Tibial artery (tissue), 4 donors: ENCODE measurements around the gene ATP2B1.
"Not testable (repeated sequence)": the region's sequence is repeated elsewhere in the genome, so short reads cannot be mapped to it uniquely, and the experiment has no call there.

ENCODE experiments used
- DNase-seq, 2 donors: peaks; one replicate each; pipeline ENCODE4 v3.0.0-alpha.2; 2019
- H3K27ac ChIP-seq, 2 donors: fragments of 200-600 bp; sonication (generic) in 1 of 2; 1 replicate in 1 of 2; 2 replicates in 1 of 2; pipeline ENCODE4 v1.5.1; 2018 to 2019; ENCODE audit warnings: mild to moderate bottlenecking in 1 of 2
- H3K27me3 ChIP-seq, 2 donors: fragments of 200-600 bp; sonication (generic) in 1 of 2; one replicate each; pipeline versions ENCODE4 v1.5.1 to v1.6.0; 2016 to 2019
- H3K36me3 ChIP-seq, 3 donors: fragments of 200-600 bp; sonication (generic) in 2 of 3; one replicate each; pipeline ENCODE4 v1.5.1; 2016 to 2019; ENCODE audit warnings: mild to moderate bottlenecking in 2 of 3
- H3K4me1 ChIP-seq, 4 donors: fragments of 200-600 bp; sonication (generic) in 2 of 4; 1 replicate in 3 of 4; 2 replicates in 1 of 4; pipeline ENCODE4 v1.5.1; 2016 to 2019
- H3K4me3 ChIP-seq, 2 donors: fragments of 200-600 bp; sonication (generic) in 1 of 2; 1 replicate in 1 of 2; 2 replicates in 1 of 2; pipeline ENCODE4 v1.5.1; 2018 to 2019; ENCODE audit warnings: mild to moderate bottlenecking in 2 of 2
- H3K9me3 ChIP-seq, 3 donors: fragments of 200-600 bp; sonication (generic) in 1 of 3; one replicate each; pipeline ENCODE4 v1.5.1; 2016 to 2019
- intact Hi-C: fragments of 100-400 bp; cut with DNase I; formaldehyde crosslinking; loops from one replicate; pipeline ENCODE4 v1.15.0; 2023; ENCODE audit warnings: low total_unique reads
- TF ChIP-seq, protein P1 (sequence below), 2 experiments: fragments of 200-600 bp in 1 of 2; fragments of 450-650 bp in 1 of 2; IDR thresholded peaks; one replicate each; pipeline ENCODE4 v1.5.1; 2017 to 2019; ENCODE audit warnings: antibody characterized with exemption in 2 of 2, mild to moderate bottlenecking in 1 of 2, moderate library complexity in 1 of 2

Gene ATP2B1

DNA sequence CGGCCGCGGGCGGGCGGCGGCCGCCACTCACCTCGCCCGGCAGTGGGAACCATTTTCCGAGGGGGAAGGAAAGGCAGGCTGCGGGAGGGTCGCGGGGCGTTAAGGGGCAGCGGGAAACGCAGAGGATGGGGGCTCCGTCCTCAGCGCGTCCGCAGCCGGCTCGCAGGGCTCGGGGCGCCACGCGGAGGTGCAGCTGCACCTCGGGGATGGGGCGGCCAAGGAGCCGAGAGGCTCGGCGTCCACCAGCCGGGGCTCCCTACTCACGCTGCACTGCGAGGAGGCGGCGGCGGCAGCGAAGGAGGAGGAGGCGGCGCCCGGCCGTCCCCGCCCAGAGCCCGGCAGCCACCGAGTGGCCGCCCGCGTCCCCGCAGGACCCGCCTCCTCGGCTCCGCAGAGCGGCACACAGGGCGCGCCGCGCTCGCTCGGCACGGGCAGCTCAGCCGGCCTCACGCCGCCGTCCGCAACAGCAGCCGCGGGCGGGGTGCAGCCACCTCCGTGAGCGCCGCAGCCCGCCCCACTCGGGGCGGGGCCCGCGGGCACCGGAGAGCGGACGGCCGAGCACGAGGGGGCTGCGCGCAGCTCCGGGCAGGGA is at the start of gene ATP2B1:
Gene ATP2B1 (minus strand): TSS at position 274 of the 592 bp plus-strand sequence. CDS start 52,952 bp downstream, outside the sequence.
- Histone ChIP-seq H3K9me3 (no peaks in the 10 kb centered on the region), H3K27ac (peak within 1 kb of the TSS; percentile 93 to 95), H3K4me3 (peak within 1 kb of the TSS; percentile 71 to 91), H3K4me1 (peaks cover 0 to 20% (median 5%) of the 10 kb centered on the region in 4 donors), H3K27me3 (no peaks in the 10 kb centered on the region), H3K36me3 (no peaks in the 10 kb centered on the region)
- peak; percentile 81 to 93 for DNase-seq
- intact Hi-C loops, result no loop called here
- TF ChIP-seq, protein P1, sequence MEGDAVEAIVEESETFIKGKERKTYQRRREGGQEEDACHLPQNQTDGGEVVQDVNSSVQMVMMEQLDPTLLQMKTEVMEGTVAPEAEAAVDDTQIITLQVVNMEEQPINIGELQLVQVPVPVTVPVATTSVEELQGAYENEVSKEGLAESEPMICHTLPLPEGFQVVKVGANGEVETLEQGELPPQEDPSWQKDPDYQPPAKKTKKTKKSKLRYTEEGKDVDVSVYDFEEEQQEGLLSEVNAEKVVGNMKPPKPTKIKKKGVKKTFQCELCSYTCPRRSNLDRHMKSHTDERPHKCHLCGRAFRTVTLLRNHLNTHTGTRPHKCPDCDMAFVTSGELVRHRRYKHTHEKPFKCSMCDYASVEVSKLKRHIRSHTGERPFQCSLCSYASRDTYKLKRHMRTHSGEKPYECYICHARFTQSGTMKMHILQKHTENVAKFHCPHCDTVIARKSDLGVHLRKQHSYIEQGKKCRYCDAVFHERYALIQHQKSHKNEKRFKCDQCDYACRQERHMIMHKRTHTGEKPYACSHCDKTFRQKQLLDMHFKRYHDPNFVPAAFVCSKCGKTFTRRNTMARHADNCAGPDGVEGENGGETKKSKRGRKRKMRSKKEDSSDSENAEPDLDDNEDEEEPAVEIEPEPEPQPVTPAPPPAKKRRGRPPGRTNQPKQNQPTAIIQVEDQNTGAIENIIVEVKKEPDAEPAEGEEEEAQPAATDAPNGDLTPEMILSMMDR (IDR thresholded peaks at IDR 0.05), result peak in 1 of 2 experiments; percentile 17

DNA sequence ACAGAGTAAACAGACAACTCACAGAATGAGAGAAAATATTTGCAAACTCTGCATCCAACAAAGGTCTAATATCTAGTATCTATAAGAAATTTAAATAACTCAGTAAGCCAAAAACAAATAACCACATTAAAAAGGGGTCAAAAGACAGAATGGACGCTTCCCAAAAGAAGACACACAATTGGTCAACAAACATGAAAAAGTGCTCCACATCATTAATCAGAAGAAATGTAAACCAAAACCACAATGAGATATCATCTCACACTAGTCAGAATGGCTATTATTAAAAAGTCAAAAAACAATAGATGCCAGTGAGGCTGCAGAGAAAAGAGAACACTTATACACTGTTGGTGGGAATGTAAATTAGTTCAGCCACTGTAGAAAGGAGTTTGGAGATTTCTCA is 49.3 kb upstream of the ATP2B1 start:
- intact Hi-C loops, DNase-seq: not testable (repeated sequence)

DNA sequence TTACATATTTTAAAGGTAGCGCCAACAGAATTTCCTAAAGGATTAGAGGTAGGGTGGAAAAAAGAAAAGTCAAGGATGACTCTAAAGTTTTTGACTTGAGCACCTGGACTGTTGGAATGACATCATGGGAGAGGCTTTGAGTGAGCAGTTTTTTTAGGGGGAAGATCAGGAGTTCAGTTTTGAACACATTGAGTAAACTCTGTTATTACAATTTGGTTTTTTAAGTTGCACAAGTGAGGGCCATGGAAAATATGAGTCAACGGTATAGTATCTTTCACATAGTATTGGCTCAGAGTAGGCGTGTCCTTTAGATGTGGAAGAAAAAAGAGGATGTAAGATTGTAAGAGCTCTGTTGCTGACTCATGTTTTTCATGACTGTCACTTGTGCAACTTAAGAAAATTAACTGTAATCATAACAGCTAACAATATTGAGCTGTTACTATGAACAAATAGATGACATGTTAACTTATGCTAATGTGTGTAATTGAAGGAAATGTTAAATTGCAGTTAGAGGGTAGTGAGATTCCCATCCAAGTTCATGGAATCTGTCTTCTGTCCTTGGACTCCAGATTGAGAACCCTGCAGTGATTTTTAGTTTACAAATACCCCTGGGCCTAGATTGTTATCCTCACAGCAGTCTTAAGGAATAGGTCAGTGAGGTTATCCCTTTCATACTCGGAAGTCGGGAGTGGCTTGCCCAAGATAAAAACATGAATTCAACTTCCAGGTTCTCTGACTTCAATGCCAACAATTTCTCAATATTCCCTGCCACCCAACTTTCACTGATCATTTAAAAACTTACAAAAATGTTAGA is 48.2 kb upstream of the ATP2B1 start:
- intact Hi-C loops, result no loop called here
- Histone ChIP-seq H3K4me1 (no peaks in the 10 kb centered on the region), H3K36me3 (no peaks in the 10 kb centered on the region), H3K9me3 (no peaks in the 10 kb centered on the region), H3K4me3 (no peak overlapping the region), H3K27ac (no peak overlapping the region), H3K27me3 (no peaks in the 10 kb centered on the region)
- TF ChIP-seq, protein P1 (IDR thresholded peaks at IDR 0.05), result no peak
- no peak for DNase-seq

More for the DNA sequence above, 49.3 kb upstream of the ATP2B1 start:
- H3K27me3 ChIP-seq, H3K36me3 ChIP-seq, H3K4me3 ChIP-seq, H3K4me1 ChIP-seq, H3K9me3 ChIP-seq, H3K27ac ChIP-seq: not testable (repeated sequence)

DNA sequence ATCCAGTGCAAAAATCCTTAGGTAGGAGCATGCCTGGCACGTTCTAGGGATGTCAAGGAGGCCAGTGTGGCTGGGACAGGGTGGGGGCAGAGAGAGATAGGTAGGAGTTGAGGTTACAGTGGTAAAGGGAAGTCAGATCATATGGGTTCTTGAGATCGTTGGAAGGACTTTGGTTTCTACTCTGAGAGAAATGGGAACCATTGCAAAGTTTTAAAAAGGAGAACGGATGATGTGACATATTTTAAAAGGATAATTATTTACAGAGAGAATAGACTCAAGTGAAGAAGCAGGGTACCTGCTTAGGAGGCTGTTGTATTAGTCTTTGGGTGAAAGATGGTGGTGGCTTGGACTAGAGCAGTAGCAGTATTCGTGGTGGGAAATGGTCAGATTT is 47.6 kb upstream of the ATP2B1 start:
- H3K27ac ChIP-seq, result no peak overlapping the region

DNA sequence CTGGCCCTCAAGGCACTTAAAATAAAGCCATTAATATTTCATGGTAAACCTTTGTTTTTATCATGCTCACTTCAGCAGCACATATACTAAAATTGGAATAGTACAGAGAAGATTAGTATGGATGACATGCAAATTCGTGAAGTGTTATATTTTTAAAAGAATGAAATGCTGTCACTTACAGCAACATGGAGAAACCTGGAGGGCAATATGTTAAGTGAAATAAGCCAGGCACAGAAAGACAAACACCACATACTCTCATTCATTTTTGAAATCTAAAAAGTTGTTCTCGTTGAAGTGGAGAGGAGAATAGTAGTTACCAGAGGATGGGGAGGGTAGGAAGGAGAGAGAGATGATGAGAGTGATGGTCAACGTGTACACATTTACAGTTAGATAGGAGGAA is 45.4 kb upstream of the ATP2B1 start:
- no peak overlapping the region for H3K4me3 ChIP-seq
- DNase-seq, result no peak
- H3K36me3 ChIP-seq, result no peaks in the 10 kb centered on the region
- TF ChIP-seq, protein P1 (IDR thresholded peaks at IDR 0.05), result no peak
- no peak overlapping the region for H3K27ac ChIP-seq
- no peaks in the 10 kb centered on the region for H3K9me3 ChIP-seq
- no peaks in the 10 kb centered on the region for H3K4me1 ChIP-seq
- H3K27me3 ChIP-seq, result no peaks in the 10 kb centered on the region
- intact Hi-C loops, result no loop called here

More for the DNA sequence above, 47.6 kb upstream of the ATP2B1 start:
- H3K4me3 ChIP-seq, result no peak overlapping the region
- TF ChIP-seq, protein P1 (IDR thresholded peaks at IDR 0.05), result no peak
- intact Hi-C loops, result no loop called here
- no peak for DNase-seq
- no peaks in the 10 kb centered on the region for H3K36me3 ChIP-seq
- no peaks in the 10 kb centered on the region for H3K27me3 ChIP-seq
- H3K9me3 ChIP-seq, result no peaks in the 10 kb centered on the region
- H3K4me1 ChIP-seq, result no peaks in the 10 kb centered on the region

DNA sequence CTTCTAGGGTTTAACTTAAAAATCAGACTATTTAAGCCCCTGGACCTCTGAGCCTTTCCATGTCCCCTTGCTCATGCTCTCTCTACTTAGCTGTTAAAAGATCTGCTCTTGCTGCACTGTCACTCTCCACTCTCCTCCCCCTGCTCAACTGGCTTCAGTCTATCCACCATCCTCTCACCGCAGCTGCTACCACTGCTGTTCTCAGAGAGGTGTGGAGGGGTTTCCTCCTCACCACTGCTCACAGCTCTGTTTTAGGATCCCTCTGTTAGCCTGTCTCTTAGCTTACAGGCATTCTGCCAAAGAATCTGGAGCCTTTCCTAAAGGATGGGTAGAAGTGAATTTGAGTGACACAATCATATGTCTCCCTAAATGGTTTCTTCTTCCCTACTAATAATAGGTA is 43.7 kb upstream of the ATP2B1 start:
- TF ChIP-seq, protein P1 (IDR thresholded peaks at IDR 0.05), result no peak
- no peak overlapping the region for H3K4me3 ChIP-seq
- H3K9me3 ChIP-seq, result no peaks in the 10 kb centered on the region
- no peaks in the 10 kb centered on the region for H3K4me1 ChIP-seq
- intact Hi-C loops, result no loop called here
- DNase-seq, result no peak
- H3K27me3 ChIP-seq, result no peaks in the 10 kb centered on the region
- H3K27ac ChIP-seq, result no peak overlapping the region
- no peaks in the 10 kb centered on the region for H3K36me3 ChIP-seq
